Effector memory CD8-positive, alpha-beta T cell (primary cell): ENCODE data around the gene ASTL.
"Not testable (repeated sequence)": the region's sequence is repeated elsewhere in the genome, so short reads cannot be mapped to it uniquely, and the experiment has no call there.

Source experiments
- ATAC-seq: fragments of 150-1000 bp; cut with Tn5 transposase; replicated peaks from 2 replicates; pipeline ENCODE4 v1.10.0; 2021; ENCODE audit warnings: mild to moderate bottlenecking, moderate library complexity
- DNase-seq, 3 experiments: peaks; one replicate each; pipeline ENCODE4 v3.0.0; 2021
- H3K27ac Mint-ChIP-seq, 2 donors: one replicate each; pipeline ENCODE4 v1.8.0; 2022; ENCODE audit warnings: mild to moderate bottlenecking in 2 of 2, mixed read lengths in 2 of 2, moderate library complexity in 2 of 2
- H3K27me3 Mint-ChIP-seq, 2 donors: one replicate each; pipeline ENCODE4 v1.8.0; 2022; ENCODE audit warnings: mixed read lengths in 2 of 2
- H3K36me3 Mint-ChIP-seq: one replicate; pipeline ENCODE4 v1.8.0; 2022; ENCODE audit warnings: mild to moderate bottlenecking, moderate library complexity, mixed read lengths; ENCODE audit not compliant: insufficient read depth
- H3K4me1 Mint-ChIP-seq, 2 donors: one replicate each; pipeline ENCODE4 v1.8.0; 2022; ENCODE audit warnings: low read depth in 2 of 2, mixed read lengths in 2 of 2
- H3K4me3 Mint-ChIP-seq, 2 donors: one replicate each; pipeline ENCODE4 v1.8.0; 2022; ENCODE audit warnings: mild to moderate bottlenecking in 2 of 2, mixed read lengths in 2 of 2, moderate library complexity in 2 of 2
- H3K9me3 Mint-ChIP-seq, 2 donors: one replicate each; pipeline ENCODE4 v1.8.0; 2022; ENCODE audit warnings: mixed read lengths in 2 of 2

The ASTL gene

DNA sequence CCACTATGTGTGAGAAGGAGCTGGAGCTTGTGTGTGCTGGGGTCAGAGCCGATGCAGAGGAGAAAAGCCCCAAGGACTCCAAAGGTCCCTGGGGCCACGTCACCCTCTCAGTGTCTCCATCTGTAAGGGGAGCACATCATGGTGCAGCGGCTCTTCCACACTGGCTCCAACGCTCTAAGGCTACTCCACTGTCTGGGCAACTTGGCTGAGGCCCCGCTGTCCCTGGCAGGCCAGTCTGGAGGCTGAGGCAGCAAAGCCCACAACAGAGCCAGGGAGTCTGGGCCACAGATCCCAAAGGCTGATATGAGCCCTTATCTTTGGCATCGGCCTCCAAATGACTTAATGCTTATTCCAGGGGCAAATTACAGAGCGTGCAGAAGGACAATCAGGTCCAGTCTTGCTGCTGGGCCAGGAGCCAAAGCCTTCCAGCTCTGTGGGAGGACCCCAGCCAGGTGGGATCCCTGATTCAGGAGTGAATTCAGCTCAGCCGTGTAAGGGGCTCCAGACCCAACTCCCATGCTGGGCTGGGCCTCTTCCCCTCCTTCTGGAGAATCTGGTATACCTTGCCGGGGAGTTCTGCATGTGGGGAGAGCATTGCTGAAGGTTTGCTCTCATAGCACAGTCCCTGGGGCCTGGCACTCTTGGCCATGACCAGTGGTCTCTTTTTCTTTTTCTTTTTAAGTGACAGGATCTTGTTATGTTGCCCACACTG, 8.7 kb upstream of the ASTL start:
- H3K4me1 Mint-ChIP-seq: peaks cover 50 to 66% of the 10 kb centered on the region in 2 donors
- peaks cover 66% of the 10 kb centered on the region for H3K36me3 Mint-ChIP-seq
- H3K4me3 Mint-ChIP-seq: peak overlapping the region; percentile 93 to 95
- peak overlapping the region; percentile 94 to 97 for H3K27ac Mint-ChIP-seq
- no peaks in the 10 kb centered on the region for H3K9me3 Mint-ChIP-seq
- H3K27me3 Mint-ChIP-seq: no peaks in the 10 kb centered on the region
- DNase-seq (no peak), ATAC-seq (no peak)

DNA sequence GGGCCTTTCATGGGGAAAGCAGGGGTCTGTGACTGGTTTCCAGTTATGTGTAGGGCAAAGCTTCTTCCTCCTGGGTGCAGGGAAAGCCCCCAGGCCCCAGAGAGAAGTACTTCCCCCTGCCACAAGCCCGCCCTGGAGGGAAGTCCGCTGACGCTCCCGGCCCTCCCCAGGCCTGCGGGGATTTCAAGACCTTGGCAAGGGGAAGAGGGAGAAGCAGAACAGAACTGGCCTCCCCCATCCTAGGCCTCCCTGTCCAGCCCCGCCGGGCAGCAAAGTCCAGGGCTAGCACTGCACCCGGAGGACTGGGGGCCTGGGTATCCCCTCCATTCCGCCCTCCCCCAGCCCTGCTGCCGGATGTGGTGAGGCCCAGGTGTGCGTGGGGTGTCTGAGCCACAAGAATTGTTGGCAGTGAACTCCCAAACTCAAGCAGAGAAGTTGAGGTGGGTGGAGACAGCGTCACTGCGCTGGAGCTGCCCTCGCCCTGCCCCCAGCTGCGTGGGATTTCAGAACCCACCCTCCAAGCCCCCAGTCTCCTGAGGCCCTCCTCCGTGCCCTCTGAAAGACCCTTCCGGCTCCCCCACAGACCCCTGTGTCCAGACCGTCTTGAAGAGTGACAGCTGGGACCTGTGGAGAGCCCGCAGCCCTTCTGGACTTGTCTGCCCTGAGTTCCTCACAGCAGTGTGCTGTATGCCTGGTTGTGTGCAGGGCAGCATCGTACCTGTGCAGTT, 8.0 kb upstream of the ASTL start:
- H3K27me3 Mint-ChIP-seq: no peaks in the 10 kb centered on the region
- H3K36me3 Mint-ChIP-seq: peaks cover 74% of the 10 kb centered on the region
- peak; percentile 82 to 88 (median 83) for DNase-seq
- H3K27ac Mint-ChIP-seq: peak overlapping the region; percentile 94 to 97
- peak; percentile 40 for ATAC-seq
- H3K4me3 Mint-ChIP-seq: peak overlapping the region; percentile 93 to 95
- H3K9me3 Mint-ChIP-seq: no peaks in the 10 kb centered on the region
- H3K4me1 Mint-ChIP-seq: peaks cover 54 to 60% of the 10 kb centered on the region in 2 donors

DNA sequence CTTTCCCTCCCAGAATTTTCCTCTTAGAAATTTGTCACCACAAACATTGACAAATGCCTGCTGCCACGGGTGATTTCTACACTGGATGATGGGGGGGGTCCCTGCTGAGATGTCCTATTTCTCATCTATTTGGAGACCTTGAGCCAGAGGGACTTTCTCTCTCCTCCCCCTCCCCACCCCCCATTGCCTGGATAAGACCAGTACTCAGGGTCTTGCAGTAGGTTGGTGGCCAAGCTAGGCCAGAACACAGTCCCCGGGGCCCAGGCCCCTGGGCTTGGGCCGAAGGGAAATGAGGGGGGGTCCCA, 7.5 kb upstream of the ASTL start:
- peaks cover 79% of the 10 kb centered on the region for H3K36me3 Mint-ChIP-seq
- no peak for DNase-seq
- no peak for ATAC-seq

DNA sequence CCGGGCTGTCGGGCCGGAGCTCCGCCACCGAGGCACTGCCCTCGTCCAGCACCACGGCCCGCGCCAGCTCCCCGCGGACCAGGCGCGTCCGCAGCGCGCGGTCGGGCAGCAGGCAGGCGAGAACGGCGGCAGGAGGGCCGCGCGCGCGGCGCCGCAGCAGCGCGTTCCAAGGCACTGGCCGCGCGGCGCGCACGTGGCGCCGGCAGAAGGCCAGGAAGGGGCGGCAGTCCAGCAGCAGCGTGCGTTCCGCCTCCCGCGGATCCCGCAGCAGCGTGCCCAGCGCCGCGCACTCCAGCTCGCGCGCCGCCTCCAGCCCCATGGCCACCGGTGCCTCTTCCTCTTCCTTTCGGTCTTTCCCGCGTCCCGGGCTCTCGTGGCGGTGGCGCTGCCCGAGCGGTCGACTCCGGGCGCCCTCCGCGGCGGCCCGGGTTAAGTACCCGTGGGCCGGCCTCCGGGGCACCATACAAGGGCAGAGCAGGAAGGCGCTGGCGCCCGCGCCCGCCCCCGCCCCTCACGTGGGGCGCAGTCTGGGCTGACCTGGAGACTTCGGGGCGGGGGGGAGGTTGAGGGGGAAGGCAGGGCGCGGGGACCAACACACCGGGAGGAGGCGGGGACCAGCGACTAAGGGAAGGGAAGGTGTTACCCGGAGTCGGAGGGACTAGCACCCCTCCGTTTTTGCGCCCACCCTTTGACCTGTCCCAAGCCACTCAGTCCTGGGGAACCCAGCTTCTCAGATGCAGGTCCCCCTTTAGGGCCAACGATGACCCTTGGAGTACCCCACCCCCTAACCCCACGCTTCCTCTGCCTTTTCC, 6.9 kb upstream of the ASTL start, which contains the start of gene DUSP2:
Gene DUSP2, minus strand, starts transcription at position 405 of the 812 bp plus-strand sequence. Its CDS starts 86 bp downstream, at position 319.
- Mint-ChIP-seq H3K27ac (peak within 1 kb of the TSS; percentile 94 to 97), H3K9me3 (no peaks in the 10 kb centered on the region), H3K27me3 (no peaks in the 10 kb centered on the region), H3K4me3 (peak within 1 kb of the TSS; percentile 93 to 95), H3K4me1 (peaks cover 47 to 56% of the 10 kb centered on the region in 2 donors), H3K36me3 (peaks cover 81% of the 10 kb centered on the region)
- DNase-seq (peak; percentile 83 to 88 (median 87)), ATAC-seq (peak; percentile 47)

More for the DNA sequence above, 7.5 kb upstream of the ASTL start:
- Mint-ChIP-seq H3K4me1 (peaks cover 51 to 57% of the 10 kb centered on the region in 2 donors), H3K9me3 (no peaks in the 10 kb centered on the region), H3K27ac (peak overlapping the region; percentile 94 to 97), H3K4me3 (peak overlapping the region; percentile 93 to 95), H3K27me3 (no peaks in the 10 kb centered on the region)

DNA sequence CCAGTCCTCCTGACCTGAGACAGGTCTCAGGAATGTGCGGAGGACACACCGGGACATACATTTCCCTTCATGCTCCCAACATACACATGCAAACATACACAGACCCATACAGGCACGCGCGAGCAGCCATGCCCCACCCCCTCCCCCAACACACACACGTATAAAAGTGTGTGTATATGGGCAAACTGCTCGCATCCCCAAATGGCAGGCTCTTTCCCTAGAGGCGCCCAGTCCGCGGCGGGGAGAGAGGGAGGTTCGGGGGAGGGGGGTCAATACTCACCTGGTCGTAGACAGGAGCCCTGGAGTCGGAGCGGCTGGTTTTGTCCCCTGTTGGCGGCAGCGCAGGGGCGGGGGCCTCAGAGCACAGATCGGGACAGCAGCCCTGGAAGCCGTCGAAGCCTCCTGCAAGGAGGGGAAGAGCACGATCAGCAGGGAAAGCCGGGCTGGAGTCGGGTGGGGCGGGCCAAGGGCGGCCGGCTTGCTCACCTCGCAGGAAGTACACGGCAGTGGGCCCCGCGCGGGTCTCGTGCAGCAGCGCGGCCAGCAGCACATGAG, 6.3 kb upstream of the ASTL start:
- Mint-ChIP-seq H3K9me3 (no peaks in the 10 kb centered on the region), H3K27ac (peak overlapping the region; percentile 94 to 97), H3K4me1 (peaks cover 47 to 56% of the 10 kb centered on the region in 2 donors), H3K27me3 (no peaks in the 10 kb centered on the region), H3K36me3 (peaks cover 88% of the 10 kb centered on the region), H3K4me3 (peak overlapping the region; percentile 93 to 95)
- peak in 1 of 3 experiments; percentile 34 for DNase-seq
- no peak for ATAC-seq

DNA sequence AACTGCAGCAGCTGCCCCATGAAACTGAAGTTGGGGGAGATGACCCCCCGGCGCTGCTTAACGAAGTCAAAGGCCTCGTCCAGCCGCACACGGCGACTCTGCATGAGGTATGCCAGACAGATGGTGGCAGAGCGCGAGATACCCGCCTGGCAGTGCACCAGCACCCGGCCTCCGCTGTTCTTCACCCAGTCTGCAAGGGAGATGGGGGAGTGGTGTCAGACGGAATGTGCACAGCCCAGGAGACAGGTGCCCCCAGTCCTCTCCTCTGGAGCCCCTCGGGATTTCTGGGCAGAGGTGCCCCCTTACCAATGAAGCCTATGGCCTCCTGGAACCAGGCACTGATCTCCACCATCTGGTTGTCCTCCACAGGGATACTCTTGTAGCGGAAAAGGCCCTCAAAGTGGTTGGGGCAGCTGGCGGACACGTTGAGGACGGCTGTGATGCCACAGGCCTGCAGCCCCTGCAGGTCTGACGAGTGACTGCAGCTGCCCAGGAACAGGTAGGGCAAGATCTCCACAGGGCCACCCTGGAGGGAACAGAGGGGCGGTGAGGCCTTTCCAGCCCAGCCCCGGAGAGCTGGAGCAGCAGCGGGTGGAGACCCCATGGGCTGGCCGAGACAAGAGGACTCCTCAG, 5.7 kb upstream of the ASTL start:
- H3K27ac Mint-ChIP-seq: peak overlapping the region; percentile 94 to 97
- H3K4me3 Mint-ChIP-seq: peak overlapping the region; percentile 93 to 95
- H3K9me3 Mint-ChIP-seq: no peaks in the 10 kb centered on the region
- DNase-seq (peak in 1 of 3 experiments; percentile 39), ATAC-seq (no peak)
- peaks cover 46 to 58% of the 10 kb centered on the region in 2 donors for H3K4me1 Mint-ChIP-seq
- peaks cover 92% of the 10 kb centered on the region for H3K36me3 Mint-ChIP-seq
- H3K27me3 Mint-ChIP-seq: no peaks in the 10 kb centered on the region

DNA sequence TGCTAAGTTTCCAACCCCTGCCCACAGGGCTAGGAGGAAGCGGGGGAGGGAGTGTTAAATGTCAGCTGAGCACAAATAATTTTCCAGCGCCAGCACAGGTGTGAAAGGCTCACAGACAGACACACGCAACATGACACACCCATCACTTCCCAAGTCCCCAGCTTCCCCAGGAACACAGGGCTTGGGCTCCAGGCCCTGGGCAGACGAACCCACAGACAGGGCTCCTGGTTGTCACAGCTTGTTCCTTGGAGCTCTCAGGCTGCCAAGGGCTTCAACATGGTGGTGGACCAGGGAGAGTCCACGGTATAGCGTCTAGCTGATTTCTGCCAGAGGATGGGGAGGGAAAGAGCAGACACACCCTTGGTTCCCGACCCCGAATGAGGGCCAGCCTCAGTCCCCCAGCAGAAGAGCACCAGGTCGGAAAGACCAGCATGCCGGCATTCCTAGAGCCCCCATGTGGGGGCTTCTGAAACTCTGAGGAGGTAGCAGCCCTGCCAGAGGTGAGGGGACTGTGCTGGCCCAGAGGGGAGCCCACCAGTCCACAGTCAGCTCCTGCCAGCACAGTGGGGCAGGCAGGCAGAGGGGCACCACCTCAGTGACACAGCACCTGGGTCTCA, 5.0 kb upstream of the ASTL start:
- DNase-seq: no peak
- Mint-ChIP-seq H3K9me3 (no peaks in the 10 kb centered on the region), H3K4me1 (peaks cover 46 to 57% of the 10 kb centered on the region in 2 donors), H3K27me3 (no peaks in the 10 kb centered on the region), H3K4me3 (peak overlapping the region; percentile 93 to 95), H3K27ac (peak overlapping the region; percentile 94 to 97), H3K36me3 (peaks cover 93% of the 10 kb centered on the region)
- ATAC-seq: no peak

DNA sequence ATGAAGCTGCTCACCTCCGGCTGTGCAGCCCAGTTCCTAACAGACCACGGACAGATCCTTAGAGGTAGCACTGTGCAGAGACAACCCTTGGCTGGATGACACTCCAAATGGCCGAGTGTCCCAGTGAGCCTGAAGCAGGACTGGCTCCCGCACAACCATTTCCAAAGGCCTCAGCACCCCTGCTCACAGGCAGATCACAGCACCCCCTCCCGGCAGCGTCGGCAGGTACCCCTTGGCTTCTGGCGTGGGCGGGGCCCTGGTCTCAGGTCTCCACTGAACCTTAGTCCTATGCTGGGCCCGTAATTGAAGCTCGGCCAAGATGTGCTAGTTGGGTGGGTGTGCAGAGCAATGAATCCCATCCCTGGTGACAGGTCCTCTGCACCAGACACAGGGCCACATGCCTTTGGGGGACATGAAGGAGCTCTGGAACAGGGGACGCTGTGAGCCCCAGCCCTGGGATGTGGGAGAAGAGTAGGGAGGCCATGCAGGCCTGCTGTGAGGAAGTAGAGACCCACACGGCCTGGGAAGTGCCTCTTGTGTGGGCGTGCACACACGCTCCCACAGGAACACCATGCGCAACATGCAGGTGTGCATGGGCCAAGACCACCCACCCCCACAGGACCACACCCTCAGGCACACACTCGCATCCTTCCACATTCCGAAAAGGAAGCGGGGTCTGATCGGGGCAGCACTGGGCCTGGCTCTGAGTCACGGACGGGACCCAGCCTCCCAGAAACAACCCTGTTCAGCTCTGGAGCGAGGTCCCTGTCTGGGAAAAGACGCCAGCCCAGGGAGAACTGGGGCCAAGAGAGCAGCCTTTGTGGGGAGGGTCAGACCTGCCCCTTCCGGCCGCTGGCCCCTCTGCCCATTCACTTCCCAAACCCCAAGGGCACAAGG, 4.2 kb upstream of the ASTL start:
- H3K4me1 Mint-ChIP-seq: peaks cover 48 to 54% of the 10 kb centered on the region in 2 donors
- peak overlapping the region; percentile 94 to 97 for H3K27ac Mint-ChIP-seq
- H3K9me3 Mint-ChIP-seq: no peaks in the 10 kb centered on the region
- H3K4me3 Mint-ChIP-seq: peak overlapping the region; percentile 93 to 95
- H3K36me3 Mint-ChIP-seq: peaks cover 93% of the 10 kb centered on the region
- no peaks in the 10 kb centered on the region for H3K27me3 Mint-ChIP-seq
- DNase-seq: peak; percentile 64 to 72 (median 70)
- peak; percentile 10 for ATAC-seq

DNA sequence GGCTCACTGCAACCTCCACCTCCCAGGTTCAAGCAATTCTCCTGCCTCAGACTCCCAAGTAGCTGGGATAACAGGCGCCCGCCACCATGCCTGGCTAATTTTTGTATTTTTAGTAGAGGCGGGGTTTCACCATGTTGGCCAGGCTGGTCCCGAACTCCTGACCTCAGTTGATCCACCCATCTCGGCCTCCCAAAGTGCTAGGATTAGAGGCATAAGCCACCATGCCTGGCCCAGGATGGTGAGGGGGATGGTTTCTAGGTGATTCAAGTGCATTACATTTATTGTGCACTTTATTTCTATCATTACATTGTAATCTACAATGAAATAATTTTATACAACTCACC, 3.3 kb upstream of the ASTL start:
- Mint-ChIP-seq H3K36me3 (peaks cover 91% of the 10 kb centered on the region), H3K27ac (peak overlapping the region; percentile 94 to 97), H3K4me3 (peak overlapping the region; percentile 93 to 95), H3K4me1 (peaks cover 45 to 46% of the 10 kb centered on the region in 2 donors)
- not testable (repeated sequence) for DNase-seq, H3K9me3 Mint-ChIP-seq, ATAC-seq, H3K27me3 Mint-ChIP-seq

DNA sequence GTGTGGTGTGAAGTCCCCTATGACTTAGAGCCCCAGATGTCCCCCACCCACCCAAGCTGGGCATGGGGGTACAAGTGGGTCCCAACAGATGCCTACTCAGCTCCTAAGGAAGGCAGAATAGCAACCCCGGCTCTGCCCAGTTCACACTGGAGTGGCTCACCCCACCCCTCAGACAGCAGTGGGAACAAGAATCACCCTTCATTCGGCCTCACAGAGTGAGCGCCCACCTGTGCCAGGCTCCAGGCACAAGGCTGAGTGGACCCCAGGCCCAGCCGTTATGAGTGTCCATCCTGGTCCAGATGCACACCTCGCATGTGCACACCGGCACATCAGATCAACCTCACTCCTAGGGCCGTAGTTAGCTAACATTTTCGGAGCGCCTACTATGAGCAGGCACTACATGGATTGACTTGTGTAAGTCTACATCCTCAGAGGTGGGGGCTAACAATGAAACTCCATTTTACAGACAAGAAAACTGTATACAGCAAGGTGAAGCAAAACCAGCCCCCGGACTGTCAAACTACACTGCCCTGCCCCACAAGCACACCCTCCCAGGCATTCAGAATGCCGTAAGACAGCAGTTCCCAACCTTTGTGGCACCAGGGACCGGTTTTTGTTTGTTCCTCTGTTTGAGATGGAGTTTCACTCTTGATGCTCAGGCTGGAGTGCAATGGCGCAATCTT, 2.8 kb upstream of the ASTL start:
- H3K36me3 Mint-ChIP-seq: peaks cover 90% of the 10 kb centered on the region
- no peaks in the 10 kb centered on the region for H3K27me3 Mint-ChIP-seq
- H3K4me1 Mint-ChIP-seq: peaks cover 40 to 43% of the 10 kb centered on the region in 2 donors
- no peaks in the 10 kb centered on the region for H3K9me3 Mint-ChIP-seq
- peak overlapping the region; percentile 94 to 97 for H3K27ac Mint-ChIP-seq
- no peak for DNase-seq
- H3K4me3 Mint-ChIP-seq: peak overlapping the region in 1 of 2 donors; percentile 93
- no peak for ATAC-seq

DNA sequence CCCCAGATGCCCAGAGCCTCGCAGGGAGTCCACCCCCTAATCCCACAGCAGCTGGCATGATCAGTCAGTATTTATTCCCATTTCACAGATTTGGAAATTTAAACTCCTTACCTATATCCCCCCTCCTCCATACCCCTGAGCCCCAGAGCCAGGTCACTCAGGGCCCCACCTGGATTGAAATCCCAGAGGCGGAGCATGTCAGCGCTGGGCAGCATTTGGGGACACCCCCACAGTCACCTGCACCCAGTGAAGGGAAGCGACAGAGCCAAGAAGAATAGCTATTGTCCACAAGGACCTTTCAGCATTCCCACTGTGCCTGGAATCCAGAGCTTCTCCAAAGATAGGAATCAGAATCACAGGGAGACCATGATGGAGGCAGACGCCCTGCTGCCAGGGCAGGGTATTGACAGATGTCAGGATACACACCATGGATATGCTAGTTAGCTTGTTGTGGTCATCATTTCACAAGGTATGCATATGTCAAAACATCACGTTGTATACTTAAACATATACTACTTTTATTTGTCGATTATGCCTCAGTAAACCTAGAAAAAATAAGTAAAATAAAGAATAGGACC, 968 bp upstream of the ASTL start:
- H3K27ac Mint-ChIP-seq: peak overlapping the region; percentile 87 to 92
- ATAC-seq: no peak
- peak overlapping the region in 1 of 2 donors; percentile 64 for H3K4me3 Mint-ChIP-seq
- H3K4me1 Mint-ChIP-seq: peaks cover 37 to 38% of the 10 kb centered on the region in 2 donors
- H3K27me3 Mint-ChIP-seq: no peaks in the 10 kb centered on the region
- H3K9me3 Mint-ChIP-seq: no peaks in the 10 kb centered on the region
- DNase-seq: no peak
- H3K36me3 Mint-ChIP-seq: peaks cover 90% of the 10 kb centered on the region
